ENCODE data around the gene PCDHGC3.

PCDHGC3 gene

GRCh38 chr5:141484641-141485311 is 9.0 kb downstream of the PCDHGC3 start, which contains the start of gene PCDHGC4:
Gene PCDHGC4 (plus strand): TSS chr5:141485030. CDS start chr5:141485174, 144 bp downstream.
- H3K4me1 ChIP-seq (ENCODE audit: control insufficient read depth, insufficient read depth, low read length): peaks cover 2% of the 10 kb centered on the region; the same call in 1 of the 2 replicates
- no peaks in the 10 kb centered on the region for H3K36me3 ChIP-seq (ENCODE audit: control insufficient read depth, insufficient read depth, low read length)
- DNase-seq (ENCODE audit: low read depth, low spot score): no peak
- H3K9me3 ChIP-seq (ENCODE audit: control insufficient read depth, insufficient read depth, low read length): no peaks in the 10 kb centered on the region
- peak within 1 kb of the TSS; percentile 44; the same call in 1 of the 2 replicates for H3K4me3 ChIP-seq (ENCODE audit: low read length)
- peaks cover 2% of the 10 kb centered on the region; the same call in 1 of the 2 replicates for H3K27me3 ChIP-seq (ENCODE audit: control insufficient read depth, insufficient read depth, low read length)
- WGBS (ENCODE audit: insufficient coverage, insufficient read length): no CpG with 5 or more reads among the region's 39 CpGs
- no peak within 1 kb of the TSS for H3K27ac ChIP-seq (ENCODE audit: low read length)

- DNase-seq (ENCODE audit: low read depth, low spot score): no peak
- H3K4me3 ChIP-seq (ENCODE audit: low read length): peak overlapping the region; percentile 44; the same call in 1 of the 2 replicates
- no peak overlapping the region for H3K27ac ChIP-seq (ENCODE audit: low read length)
Measured at GRCh38 chr5:141485321-141486055, 9.7 kb downstream of the PCDHGC3 start.

GRCh38 chr5:141486091-141486490 is 10.3 kb downstream of the PCDHGC3 start:
- Histone ChIP-seq H3K4me1 (ENCODE audit: control insufficient read depth, insufficient read depth, low read length) (peaks cover 4% of the 10 kb centered on the region; the same call in 1 of the 2 replicates), H3K27ac (ENCODE audit: low read length) (no peak overlapping the region), H3K9me3 (ENCODE audit: control insufficient read depth, insufficient read depth, low read length) (no peaks in the 10 kb centered on the region), H3K27me3 (ENCODE audit: control insufficient read depth, insufficient read depth, low read length) (peaks cover 5% of the 10 kb centered on the region; the same call in 1 of the 2 replicates), H3K36me3 (ENCODE audit: control insufficient read depth, insufficient read depth, low read length) (no peaks in the 10 kb centered on the region), H3K4me3 (ENCODE audit: low read length) (no peak overlapping the region)
- no peak for DNase-seq (ENCODE audit: low read depth, low spot score)
- no CpG with 5 or more reads among the region's 9 CpGs for WGBS (ENCODE audit: insufficient coverage, insufficient read length)

More at GRCh38 chr5:141485321-141486055, 9.7 kb downstream of the PCDHGC3 start:
- H3K9me3 ChIP-seq (ENCODE audit: control insufficient read depth, insufficient read depth, low read length): no peaks in the 10 kb centered on the region
- peaks cover 2% of the 10 kb centered on the region; the same call in 1 of the 2 replicates for H3K27me3 ChIP-seq (ENCODE audit: control insufficient read depth, insufficient read depth, low read length)
- H3K36me3 ChIP-seq (ENCODE audit: control insufficient read depth, insufficient read depth, low read length): no peaks in the 10 kb centered on the region
- WGBS (ENCODE audit: insufficient coverage, insufficient read length): no CpG with 5 or more reads among the region's 38 CpGs
- H3K4me1 ChIP-seq (ENCODE audit: control insufficient read depth, insufficient read depth, low read length): peaks cover 2% of the 10 kb centered on the region; the same call in 1 of the 2 replicates

- Histone ChIP-seq H3K4me3 (ENCODE audit: low read length) (no peak overlapping the region), H3K4me1 (ENCODE audit: control insufficient read depth, insufficient read depth, low read length) (peaks cover 6% of the 10 kb centered on the region), H3K27ac (ENCODE audit: low read length) (no peak overlapping the region), H3K36me3 (ENCODE audit: control insufficient read depth, insufficient read depth, low read length) (no peaks in the 10 kb centered on the region; the same call in 1 of the 2 replicates), H3K27me3 (ENCODE audit: control insufficient read depth, insufficient read depth, low read length) (peaks cover 14% of the 10 kb centered on the region; the same call in 1 of the 2 replicates), H3K9me3 (ENCODE audit: control insufficient read depth, insufficient read depth, low read length) (no peaks in the 10 kb centered on the region)
- no CpG with 5 or more reads among the region's 7 CpGs for WGBS (ENCODE audit: insufficient coverage, insufficient read length)
- no peak for DNase-seq (ENCODE audit: low read depth, low spot score)
Measured at GRCh38 chr5:141487131-141487530, 11.4 kb downstream of the PCDHGC3 start.

GRCh38 chr5:141488591-141489561 is 13.1 kb downstream of the PCDHGC3 start, which contains the start of gene PCDHGC5:
Gene PCDHGC5 (plus strand): TSS chr5:141489081. CDS start chr5:141489241, 160 bp downstream.
- DNase-seq (ENCODE audit: low read depth, low spot score): no peak
- Histone ChIP-seq H3K4me1 (ENCODE audit: control insufficient read depth, insufficient read depth, low read length) (peaks cover 4% of the 10 kb centered on the region), H3K36me3 (ENCODE audit: control insufficient read depth, insufficient read depth, low read length) (no peaks in the 10 kb centered on the region; the same call in 1 of the 2 replicates), H3K27ac (ENCODE audit: low read length) (no peak within 1 kb of the TSS), H3K4me3 (ENCODE audit: low read length) (no peak within 1 kb of the TSS), H3K27me3 (ENCODE audit: control insufficient read depth, insufficient read depth, low read length) (peaks cover 19% of the 10 kb centered on the region; the same call in 1 of the 2 replicates), H3K9me3 (ENCODE audit: control insufficient read depth, insufficient read depth, low read length) (no peaks in the 10 kb centered on the region)
- no CpG with 5 or more reads among the region's 14 CpGs for whole genome bisulfite sequencing (ENCODE audit: insufficient coverage, insufficient read length)

GRCh38 chr5:141489841-141490240 is 14.1 kb downstream of the PCDHGC3 start:
- no CpG with 5 or more reads among the region's 10 CpGs for WGBS (ENCODE audit: insufficient coverage, insufficient read length)
- peaks cover 4% of the 10 kb centered on the region for H3K4me1 ChIP-seq (ENCODE audit: control insufficient read depth, insufficient read depth, low read length)
- peaks cover 19% of the 10 kb centered on the region; the same call in 1 of the 2 replicates for H3K27me3 ChIP-seq (ENCODE audit: control insufficient read depth, insufficient read depth, low read length)
- no peak overlapping the region for H3K27ac ChIP-seq (ENCODE audit: low read length)
- no peaks in the 10 kb centered on the region for H3K9me3 ChIP-seq (ENCODE audit: control insufficient read depth, insufficient read depth, low read length)
- DNase-seq (ENCODE audit: low read depth, low spot score): no peak
- no peaks in the 10 kb centered on the region; the same call in 1 of the 2 replicates for H3K36me3 ChIP-seq (ENCODE audit: control insufficient read depth, insufficient read depth, low read length)
- H3K4me3 ChIP-seq (ENCODE audit: low read length): no peak overlapping the region

GRCh38 chr5:141490271-141490670 is 14.5 kb downstream of the PCDHGC3 start:
- Histone ChIP-seq H3K27ac (ENCODE audit: low read length) (no peak overlapping the region), H3K4me1 (ENCODE audit: control insufficient read depth, insufficient read depth, low read length) (peaks cover 8% of the 10 kb centered on the region), H3K36me3 (ENCODE audit: control insufficient read depth, insufficient read depth, low read length) (no peaks in the 10 kb centered on the region; the same call in 1 of the 2 replicates), H3K27me3 (ENCODE audit: control insufficient read depth, insufficient read depth, low read length) (peaks cover 19% of the 10 kb centered on the region; the same call in 1 of the 2 replicates), H3K4me3 (ENCODE audit: low read length) (no peak overlapping the region), H3K9me3 (ENCODE audit: control insufficient read depth, insufficient read depth, low read length) (no peaks in the 10 kb centered on the region)
- no peak for DNase-seq (ENCODE audit: low read depth, low spot score)
- no CpG with 5 or more reads among the region's 10 CpGs for WGBS (ENCODE audit: insufficient coverage, insufficient read length)

GRCh38 chr5:141490771-141491170 is 15.0 kb downstream of the PCDHGC3 start:
- no peak overlapping the region for H3K27ac ChIP-seq (ENCODE audit: low read length)
- peaks cover 8% of the 10 kb centered on the region for H3K4me1 ChIP-seq (ENCODE audit: control insufficient read depth, insufficient read depth, low read length)
- H3K36me3 ChIP-seq (ENCODE audit: control insufficient read depth, insufficient read depth, low read length): no peaks in the 10 kb centered on the region; the same call in 1 of the 2 replicates
- no peaks in the 10 kb centered on the region for H3K9me3 ChIP-seq (ENCODE audit: control insufficient read depth, insufficient read depth, low read length)
- H3K4me3 ChIP-seq (ENCODE audit: low read length): no peak overlapping the region
- no peak for DNase-seq (ENCODE audit: low read depth, low spot score)
- H3K27me3 ChIP-seq (ENCODE audit: control insufficient read depth, insufficient read depth, low read length): peaks cover 17% of the 10 kb centered on the region; the same call in 1 of the 2 replicates
- WGBS (ENCODE audit: insufficient coverage, insufficient read length): no CpG with 5 or more reads among the region's 13 CpGs

GRCh38 chr5:141491323-141492167 is 15.8 kb downstream of the PCDHGC3 start:
- peak overlapping the region; percentile 25; the same call in 1 of the 2 replicates for H3K4me3 ChIP-seq (ENCODE audit: low read length)
- no peak for DNase-seq (ENCODE audit: low read depth, low spot score)
- WGBS (ENCODE audit: insufficient coverage, insufficient read length): no CpG with 5 or more reads among the region's 66 CpGs
- no peaks in the 10 kb centered on the region; the same call in 1 of the 2 replicates for H3K36me3 ChIP-seq (ENCODE audit: control insufficient read depth, insufficient read depth, low read length)
- H3K27me3 ChIP-seq (ENCODE audit: control insufficient read depth, insufficient read depth, low read length): peaks cover 17% of the 10 kb centered on the region; the same call in 1 of the 2 replicates
- no peaks in the 10 kb centered on the region for H3K9me3 ChIP-seq (ENCODE audit: control insufficient read depth, insufficient read depth, low read length)
- no peak overlapping the region for H3K27ac ChIP-seq (ENCODE audit: low read length)
- H3K4me1 ChIP-seq (ENCODE audit: control insufficient read depth, insufficient read depth, low read length): peaks cover 12% of the 10 kb centered on the region
